Measurements from ENCODE around the gene ICAM4. TPM values are rescaled to one million over a fixed set of nuclear protein-coding genes. Genes with fewer than 3 reads are reported as not detected.

The ICAM4 gene
- total RNA-seq, 1 experiment from 2014 or later: 2.0 TPM

DNA sequence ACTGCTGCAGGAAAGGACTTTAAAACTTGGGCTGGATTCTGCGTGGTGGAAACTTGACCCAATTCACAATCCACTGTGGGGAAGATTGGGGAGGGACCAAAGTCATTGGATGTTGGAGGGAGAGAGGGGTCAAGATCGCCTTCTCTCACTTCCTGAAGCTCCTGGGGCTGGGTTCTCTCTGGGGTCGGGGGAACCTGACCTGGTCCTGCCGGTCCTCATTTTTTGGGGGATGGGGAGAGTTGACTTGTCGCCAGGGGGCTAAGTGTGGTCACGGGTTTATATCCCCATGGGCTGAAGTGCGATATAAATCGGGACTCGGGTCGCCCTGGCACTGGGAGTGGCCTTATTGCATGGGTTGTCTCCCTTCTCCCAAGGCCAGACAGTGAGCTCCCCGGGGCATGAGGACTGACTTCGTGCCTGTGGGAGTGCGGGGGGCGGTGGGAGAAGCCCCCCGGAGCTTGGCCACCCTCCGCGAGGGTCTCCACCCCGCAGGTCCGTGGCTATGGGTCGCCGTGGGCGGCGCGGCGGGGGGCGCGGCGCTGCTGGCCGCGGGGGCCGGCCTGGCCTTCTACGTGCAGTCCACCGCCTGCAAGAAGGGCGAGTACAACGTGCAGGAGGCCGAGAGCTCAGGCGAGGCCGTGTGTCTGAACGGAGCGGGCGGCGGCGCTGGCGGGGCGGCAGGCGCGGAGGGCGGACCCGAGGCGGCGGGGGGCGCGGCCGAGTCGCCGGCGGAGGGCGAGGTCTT lies 9.3 kb downstream of the ICAM4 start:
- Mint-ChIP-seq H3K27ac (no peak overlapping the region), H3K27me3 (ENCODE audit: low read depth) (peaks cover 87% of the 10 kb centered on the region), H3K4me1 (peaks cover 21% of the 10 kb centered on the region), H3K36me3 (no peaks in the 10 kb centered on the region), H3K9me3 (no peaks in the 10 kb centered on the region), H3K4me3 (peak overlapping the region; percentile 76)
- ChIA-PET POLR2A (interaction anchor here (0.7 to 1.0 kb wide), 3 partner anchors 14 to 44 kb away, joined by 3 to 4 read pairs (median 3); partner anchors contain the start of genes ICAM1 and ZGLP1), CTCF (interaction anchor here (0.8 to 2.4 kb wide), 13 partner anchors 9 to 121 kb away, joined by 3 to 22 read pairs (median 4); partner anchors contain the start of genes ICAM1, ICAM4 and TYK2)
- DNase-seq (ENCODE audit: low spot score): peak; percentile 61
- peak; percentile 39; the same call in 1 of the 2 replicates for TF ChIP-seq NFYB (CRISPR knock-in tag; conservative IDR thresholded peaks at IDR 0.05; ENCODE audit: low read depth)
- TF ChIP-seq ZNF416 (CRISPR knock-in tag; IDR thresholded peaks at IDR 0.05): 0 out of 2 replicates have a peak, but pooled peaks have one; percentile 23
- TF ChIP-seq, protein P1, sequence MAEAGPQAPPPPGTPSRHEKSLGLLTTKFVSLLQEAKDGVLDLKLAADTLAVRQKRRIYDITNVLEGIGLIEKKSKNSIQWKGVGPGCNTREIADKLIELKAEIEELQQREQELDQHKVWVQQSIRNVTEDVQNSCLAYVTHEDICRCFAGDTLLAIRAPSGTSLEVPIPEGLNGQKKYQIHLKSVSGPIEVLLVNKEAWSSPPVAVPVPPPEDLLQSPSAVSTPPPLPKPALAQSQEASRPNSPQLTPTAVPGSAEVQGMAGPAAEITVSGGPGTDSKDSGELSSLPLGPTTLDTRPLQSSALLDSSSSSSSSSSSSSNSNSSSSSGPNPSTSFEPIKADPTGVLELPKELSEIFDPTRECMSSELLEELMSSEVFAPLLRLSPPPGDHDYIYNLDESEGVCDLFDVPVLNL (CRISPR knock-in tag; IDR thresholded peaks at IDR 0.05; ENCODE audit: borderline replicate concordance, low read depth): peak; percentile 65; the same call in 1 of the 2 replicates
- TF ChIP-seq ESRRA (CRISPR knock-in tag; IDR thresholded peaks at IDR 0.05; ENCODE audit: borderline replicate concordance): 0 out of 2 replicates have a peak, but pooled peaks have one; percentile 72
- TF ChIP-seq, protein P2, sequence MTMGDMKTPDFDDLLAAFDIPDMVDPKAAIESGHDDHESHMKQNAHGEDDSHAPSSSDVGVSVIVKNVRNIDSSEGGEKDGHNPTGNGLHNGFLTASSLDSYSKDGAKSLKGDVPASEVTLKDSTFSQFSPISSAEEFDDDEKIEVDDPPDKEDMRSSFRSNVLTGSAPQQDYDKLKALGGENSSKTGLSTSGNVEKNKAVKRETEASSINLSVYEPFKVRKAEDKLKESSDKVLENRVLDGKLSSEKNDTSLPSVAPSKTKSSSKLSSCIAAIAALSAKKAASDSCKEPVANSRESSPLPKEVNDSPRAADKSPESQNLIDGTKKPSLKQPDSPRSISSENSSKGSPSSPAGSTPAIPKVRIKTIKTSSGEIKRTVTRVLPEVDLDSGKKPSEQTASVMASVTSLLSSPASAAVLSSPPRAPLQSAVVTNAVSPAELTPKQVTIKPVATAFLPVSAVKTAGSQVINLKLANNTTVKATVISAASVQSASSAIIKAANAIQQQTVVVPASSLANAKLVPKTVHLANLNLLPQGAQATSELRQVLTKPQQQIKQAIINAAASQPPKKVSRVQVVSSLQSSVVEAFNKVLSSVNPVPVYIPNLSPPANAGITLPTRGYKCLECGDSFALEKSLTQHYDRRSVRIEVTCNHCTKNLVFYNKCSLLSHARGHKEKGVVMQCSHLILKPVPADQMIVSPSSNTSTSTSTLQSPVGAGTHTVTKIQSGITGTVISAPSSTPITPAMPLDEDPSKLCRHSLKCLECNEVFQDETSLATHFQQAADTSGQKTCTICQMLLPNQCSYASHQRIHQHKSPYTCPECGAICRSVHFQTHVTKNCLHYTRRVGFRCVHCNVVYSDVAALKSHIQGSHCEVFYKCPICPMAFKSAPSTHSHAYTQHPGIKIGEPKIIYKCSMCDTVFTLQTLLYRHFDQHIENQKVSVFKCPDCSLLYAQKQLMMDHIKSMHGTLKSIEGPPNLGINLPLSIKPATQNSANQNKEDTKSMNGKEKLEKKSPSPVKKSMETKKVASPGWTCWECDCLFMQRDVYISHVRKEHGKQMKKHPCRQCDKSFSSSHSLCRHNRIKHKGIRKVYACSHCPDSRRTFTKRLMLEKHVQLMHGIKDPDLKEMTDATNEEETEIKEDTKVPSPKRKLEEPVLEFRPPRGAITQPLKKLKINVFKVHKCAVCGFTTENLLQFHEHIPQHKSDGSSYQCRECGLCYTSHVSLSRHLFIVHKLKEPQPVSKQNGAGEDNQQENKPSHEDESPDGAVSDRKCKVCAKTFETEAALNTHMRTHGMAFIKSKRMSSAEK (CRISPR knock-in tag; IDR thresholded peaks at IDR 0.05; ENCODE audit: borderline replicate concordance): no peak
- TF ChIP-seq ATF1 (CRISPR knock-in tag; IDR thresholded peaks at IDR 0.05): no peak
- peak; percentile 81 for TF ChIP-seq FOXP1 (CRISPR knock-in tag; IDR thresholded peaks at IDR 0.05; ENCODE audit: borderline replicate concordance)
- TF ChIP-seq, protein P3, sequence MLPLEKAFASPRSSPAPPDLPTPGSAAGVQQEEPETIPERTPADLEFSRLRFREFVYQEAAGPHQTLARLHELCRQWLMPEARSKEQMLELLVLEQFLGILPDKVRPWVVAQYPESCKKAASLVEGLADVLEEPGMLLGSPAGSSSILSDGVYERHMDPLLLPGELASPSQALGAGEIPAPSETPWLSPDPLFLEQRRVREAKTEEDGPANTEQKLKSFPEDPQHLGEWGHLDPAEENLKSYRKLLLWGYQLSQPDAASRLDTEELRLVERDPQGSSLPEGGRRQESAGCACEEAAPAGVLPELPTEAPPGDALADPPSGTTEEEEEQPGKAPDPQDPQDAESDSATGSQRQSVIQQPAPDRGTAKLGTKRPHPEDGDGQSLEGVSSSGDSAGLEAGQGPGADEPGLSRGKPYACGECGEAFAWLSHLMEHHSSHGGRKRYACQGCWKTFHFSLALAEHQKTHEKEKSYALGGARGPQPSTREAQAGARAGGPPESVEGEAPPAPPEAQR (CRISPR knock-in tag; IDR thresholded peaks at IDR 0.05): no peak
- TF ChIP-seq, protein P4, sequence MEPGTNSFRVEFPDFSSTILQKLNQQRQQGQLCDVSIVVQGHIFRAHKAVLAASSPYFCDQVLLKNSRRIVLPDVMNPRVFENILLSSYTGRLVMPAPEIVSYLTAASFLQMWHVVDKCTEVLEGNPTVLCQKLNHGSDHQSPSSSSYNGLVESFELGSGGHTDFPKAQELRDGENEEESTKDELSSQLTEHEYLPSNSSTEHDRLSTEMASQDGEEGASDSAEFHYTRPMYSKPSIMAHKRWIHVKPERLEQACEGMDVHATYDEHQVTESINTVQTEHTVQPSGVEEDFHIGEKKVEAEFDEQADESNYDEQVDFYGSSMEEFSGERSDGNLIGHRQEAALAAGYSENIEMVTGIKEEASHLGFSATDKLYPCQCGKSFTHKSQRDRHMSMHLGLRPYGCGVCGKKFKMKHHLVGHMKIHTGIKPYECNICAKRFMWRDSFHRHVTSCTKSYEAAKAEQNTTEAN (CRISPR knock-in tag; IDR thresholded peaks at IDR 0.05): peak; percentile 66; the same call in 1 of the 2 replicates
- TF ChIP-seq, protein P5, sequence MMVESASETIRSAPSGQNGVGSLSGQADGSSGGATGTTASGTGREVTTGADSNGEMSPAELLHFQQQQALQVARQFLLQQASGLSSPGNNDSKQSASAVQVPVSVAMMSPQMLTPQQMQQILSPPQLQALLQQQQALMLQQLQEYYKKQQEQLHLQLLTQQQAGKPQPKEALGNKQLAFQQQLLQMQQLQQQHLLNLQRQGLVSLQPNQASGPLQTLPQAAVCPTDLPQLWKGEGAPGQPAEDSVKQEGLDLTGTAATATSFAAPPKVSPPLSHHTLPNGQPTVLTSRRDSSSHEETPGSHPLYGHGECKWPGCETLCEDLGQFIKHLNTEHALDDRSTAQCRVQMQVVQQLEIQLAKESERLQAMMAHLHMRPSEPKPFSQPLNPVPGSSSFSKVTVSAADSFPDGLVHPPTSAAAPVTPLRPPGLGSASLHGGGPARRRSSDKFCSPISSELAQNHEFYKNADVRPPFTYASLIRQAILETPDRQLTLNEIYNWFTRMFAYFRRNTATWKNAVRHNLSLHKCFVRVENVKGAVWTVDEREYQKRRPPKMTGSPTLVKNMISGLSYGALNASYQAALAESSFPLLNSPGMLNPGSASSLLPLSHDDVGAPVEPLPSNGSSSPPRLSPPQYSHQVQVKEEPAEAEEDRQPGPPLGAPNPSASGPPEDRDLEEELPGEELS (CRISPR knock-in tag; IDR thresholded peaks at IDR 0.05): peak; percentile 71
- peak; percentile 48; the same call in 1 of the 2 replicates for TF ChIP-seq FOXK1 (CRISPR knock-in tag; IDR thresholded peaks at IDR 0.05)
- TF ChIP-seq TCF7 (CRISPR knock-in tag; IDR thresholded peaks at IDR 0.05; ENCODE audit: low read depth): no peak
- TF ChIP-seq, protein P6, sequence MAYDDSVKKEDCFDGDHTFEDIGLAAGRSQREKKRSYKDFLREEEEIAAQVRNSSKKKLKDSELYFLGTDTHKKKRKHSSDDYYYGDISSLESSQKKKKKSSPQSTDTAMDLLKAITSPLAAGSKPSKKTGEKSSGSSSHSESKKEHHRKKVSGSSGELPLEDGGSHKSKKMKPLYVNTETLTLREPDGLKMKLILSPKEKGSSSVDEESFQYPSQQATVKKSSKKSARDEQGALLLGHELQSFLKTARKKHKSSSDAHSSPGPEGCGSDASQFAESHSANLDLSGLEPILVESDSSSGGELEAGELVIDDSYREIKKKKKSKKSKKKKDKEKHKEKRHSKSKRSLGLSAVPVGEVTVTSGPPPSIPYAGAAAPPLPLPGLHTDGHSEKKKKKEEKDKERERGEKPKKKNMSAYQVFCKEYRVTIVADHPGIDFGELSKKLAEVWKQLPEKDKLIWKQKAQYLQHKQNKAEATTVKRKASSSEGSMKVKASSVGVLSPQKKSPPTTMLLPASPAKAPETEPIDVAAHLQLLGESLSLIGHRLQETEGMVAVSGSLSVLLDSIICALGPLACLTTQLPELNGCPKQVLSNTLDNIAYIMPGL (CRISPR knock-in tag; IDR thresholded peaks at IDR 0.05): no peak
- TF ChIP-seq JUN (CRISPR knock-in tag; IDR thresholded peaks at IDR 0.05): 0 out of 2 replicates have a peak, but pooled peaks have one; percentile 29
- TF ChIP-seq, protein P7, sequence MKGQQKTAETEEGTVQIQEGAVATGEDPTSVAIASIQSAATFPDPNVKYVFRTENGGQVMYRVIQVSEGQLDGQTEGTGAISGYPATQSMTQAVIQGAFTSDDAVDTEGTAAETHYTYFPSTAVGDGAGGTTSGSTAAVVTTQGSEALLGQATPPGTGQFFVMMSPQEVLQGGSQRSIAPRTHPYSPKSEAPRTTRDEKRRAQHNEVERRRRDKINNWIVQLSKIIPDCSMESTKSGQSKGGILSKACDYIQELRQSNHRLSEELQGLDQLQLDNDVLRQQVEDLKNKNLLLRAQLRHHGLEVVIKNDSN (CRISPR knock-in tag; IDR thresholded peaks at IDR 0.05): no peak
- TF ChIP-seq ZNF121 (CRISPR knock-in tag; IDR thresholded peaks at IDR 0.05): no peak
- peak; percentile 49; the same call in 1 of the 2 replicates for TF ChIP-seq NFE2L1 (CRISPR knock-in tag; IDR thresholded peaks at IDR 0.05)
- ATAC-seq: no peak
